HG03520 (cell line): ENCODE data around the gene CHST14.

Experiments used
- ATAC-seq: cut with Tn5 transposase; IDR thresholded peaks from one replicate; pipeline ENCODE4 v1.9.1; 2021; ENCODE audit warnings: mild to moderate bottlenecking, moderate library complexity; ENCODE audit not compliant: unreplicated experiment

Gene CHST14

DNA sequence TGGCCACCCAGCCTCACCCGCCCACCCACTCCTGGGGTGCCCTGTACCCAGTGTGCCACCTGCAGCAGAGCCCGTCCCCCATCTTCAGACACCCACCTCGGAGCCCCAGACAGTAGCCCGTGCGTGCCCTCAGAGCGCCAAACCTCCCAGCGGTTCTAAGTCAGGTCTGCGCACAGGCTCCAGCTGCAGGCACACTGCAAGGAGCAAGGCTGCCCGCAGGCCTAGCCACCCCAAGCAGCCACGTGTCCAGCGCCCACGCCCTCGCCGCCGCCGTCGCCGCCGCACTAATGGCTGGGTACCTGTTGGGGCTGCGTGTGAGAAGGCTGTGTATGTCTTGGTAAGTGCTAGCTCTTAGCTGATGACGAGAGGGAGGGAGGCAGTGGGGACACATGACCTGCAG lies 8.8 kb upstream of the CHST14 start:
- ATAC-seq, result no peak

DNA sequence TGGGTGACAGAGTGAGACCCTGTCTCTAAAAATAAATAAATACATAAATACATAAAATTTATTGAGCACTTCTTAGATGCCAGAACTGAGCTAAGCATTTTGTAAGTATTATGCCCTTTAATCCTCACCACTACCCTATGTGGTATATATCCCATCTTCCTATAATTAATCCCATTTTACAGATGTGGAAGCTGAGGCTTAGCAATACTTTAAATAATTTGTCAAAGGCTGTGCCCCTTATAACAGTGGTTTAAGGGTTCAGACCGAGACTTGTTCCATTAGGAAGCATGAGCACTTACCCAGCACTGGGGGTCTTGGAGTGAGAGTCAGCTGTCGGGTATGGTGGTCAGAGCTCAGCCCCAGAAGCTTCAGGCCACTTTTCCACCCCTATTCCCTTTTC lies 7.5 kb upstream of the CHST14 start:
- no peak for ATAC-seq

DNA sequence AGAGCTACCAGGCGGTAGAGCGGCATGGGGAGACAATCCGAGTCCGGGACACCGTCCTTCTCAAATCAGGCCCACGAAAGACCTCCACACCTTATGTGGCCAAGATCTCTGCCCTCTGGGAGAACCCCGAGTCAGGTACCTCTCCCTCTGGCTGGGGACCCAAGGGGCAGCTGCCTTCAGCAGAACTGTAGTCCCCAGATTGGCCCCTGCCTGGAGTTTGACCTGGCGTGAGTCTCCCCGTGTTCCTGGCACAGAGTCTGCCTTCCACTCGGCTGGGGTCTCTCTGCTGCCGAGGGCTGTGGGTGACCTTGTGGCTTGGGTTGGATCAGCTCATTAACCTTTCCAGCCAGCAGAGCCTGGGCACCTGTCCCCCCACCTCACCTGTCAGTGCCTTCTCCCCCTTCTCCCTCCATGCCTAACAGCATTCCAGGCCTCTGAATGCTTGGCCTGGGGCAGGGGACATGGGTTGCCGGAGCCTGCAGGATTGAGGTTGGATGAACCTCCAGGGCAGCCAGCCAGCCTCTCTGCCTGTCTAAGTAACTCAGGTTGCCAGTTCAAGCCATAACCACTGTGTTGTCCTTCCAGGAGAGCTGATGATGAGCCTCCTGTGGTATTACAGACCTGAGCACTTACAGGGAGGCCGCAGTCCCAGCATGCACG lies 6.8 kb upstream of the CHST14 start:
- ATAC-seq, result no peak

DNA sequence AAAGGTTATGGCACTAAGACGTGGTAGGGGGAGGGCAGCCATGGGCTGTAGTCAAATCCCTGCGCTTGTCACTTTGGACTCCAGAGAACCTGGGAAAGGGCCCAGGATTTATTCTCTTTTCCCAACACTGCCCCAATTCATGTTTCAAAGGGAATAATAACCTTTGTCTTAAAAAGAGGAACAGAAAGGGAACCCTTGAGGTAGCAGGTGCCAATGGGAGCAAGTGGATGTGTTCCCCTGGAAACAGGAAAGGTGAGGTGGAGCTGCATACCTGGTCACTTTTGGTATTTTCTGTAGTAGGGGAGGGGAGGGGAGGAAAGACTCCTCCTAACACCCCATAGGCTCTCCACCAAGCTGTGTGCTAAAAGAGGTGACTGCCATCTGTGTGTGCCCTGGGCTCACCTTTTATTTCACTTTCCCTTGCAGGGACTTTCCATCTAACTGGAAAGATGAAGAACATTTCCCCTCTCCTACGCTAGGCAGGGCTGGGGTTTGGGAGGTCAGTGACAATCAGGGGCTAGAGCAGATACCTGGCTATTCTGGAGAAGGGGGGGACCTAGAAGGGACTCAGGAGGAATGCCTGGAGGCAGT lies 6.1 kb upstream of the CHST14 start:
- no peak for ATAC-seq

DNA sequence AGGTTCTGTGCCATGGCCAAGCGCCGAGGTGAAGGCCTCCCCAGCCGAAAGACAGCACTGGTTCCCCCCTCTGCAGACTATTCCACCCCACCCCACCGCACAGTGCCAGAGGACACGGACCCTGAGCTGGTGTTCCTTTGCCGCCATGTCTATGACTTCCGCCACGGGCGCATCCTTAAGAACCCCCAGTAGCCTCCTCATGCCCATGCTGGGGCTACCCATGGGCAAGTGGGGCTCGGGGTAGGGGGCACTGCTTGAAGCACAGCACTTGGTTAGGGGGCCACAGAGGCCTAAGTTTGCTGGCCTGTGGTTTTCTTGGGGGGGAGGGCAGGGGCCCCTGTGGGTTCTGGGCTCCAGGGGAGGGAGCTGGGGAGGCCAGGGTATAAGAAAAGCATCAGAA lies 4.8 kb upstream of the CHST14 start:
- no peak for ATAC-seq

DNA sequence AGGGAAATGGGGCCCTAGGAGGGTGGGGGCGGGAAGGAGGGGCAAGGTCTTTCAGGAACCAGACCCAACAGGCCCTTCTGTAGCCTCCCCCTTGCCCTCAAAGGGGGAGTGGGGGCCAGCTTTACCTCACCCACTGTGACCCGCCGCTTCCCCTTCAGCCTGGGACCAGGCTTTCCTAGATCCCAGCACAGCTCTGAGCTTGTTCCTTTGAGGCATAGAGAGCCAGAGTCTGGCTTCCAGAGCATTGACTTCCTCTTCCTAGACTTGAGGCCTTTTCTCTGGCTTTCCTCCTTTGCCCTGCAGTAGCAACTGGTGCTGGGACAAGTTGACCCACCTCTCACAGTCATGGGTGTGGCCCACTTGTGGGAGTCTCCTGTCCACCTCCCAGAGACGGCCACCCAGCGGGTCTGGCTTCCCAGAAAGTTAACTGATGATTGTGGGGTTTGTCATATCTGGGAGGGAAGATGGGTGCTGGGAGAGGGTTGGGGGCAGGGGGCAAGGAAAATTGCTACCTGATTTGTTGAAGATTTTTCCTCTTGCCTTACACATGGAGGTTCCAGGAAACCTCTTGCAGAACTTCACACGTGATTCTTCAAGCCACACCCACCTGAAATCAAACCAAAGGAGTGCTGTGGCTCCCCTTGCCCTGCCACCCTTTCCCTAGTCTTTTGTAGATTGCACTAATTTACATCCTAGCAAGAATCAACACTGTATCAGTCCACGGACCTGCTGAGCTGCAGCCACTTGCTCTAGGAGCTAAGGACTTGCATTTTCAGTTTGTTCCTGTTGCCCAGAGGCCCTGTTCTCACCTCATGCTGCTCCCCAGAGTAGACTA lies 4.1 kb upstream of the CHST14 start:
- no peak for ATAC-seq

DNA sequence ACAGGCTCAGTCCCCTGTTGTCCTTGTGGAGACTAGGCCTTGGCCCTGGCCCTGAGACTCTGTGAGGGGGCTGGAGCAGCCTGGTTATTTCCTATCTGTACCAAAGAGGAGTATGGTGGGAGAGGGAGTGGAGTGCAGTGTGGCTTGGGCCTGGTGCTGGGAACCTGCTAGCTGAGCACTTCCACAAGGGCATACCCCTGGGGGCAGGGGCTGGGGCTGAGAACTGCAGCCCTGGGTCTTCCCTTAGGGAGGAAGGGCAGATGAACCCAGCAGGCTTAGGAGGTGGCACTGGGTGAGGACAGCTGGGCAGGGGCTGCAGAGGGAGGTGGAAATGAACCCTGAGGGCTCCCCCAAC lies 3.5 kb upstream of the CHST14 start:
- no peak for ATAC-seq

DNA sequence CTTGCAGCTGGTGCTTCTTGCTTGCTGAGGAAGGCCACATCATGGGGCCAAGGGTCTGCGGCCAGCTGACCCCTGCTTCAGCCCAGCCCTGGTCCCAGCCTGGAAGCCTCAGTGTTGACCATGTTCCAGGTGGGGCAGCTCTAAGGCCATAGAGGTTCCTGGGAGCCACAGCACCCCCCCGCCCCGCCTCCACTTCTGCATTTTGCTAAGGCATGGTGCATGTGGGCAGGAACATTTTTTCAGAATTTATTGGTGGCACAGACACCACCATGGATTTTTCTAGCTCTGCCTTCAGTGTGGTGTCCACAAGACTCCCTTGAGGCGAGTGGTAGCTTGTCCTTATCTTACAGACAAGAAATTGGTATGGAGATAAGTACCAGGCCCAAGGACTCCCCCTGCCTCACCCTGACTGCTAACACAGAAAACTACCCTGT lies 1.9 kb upstream of the CHST14 start:
- no peak for ATAC-seq

DNA sequence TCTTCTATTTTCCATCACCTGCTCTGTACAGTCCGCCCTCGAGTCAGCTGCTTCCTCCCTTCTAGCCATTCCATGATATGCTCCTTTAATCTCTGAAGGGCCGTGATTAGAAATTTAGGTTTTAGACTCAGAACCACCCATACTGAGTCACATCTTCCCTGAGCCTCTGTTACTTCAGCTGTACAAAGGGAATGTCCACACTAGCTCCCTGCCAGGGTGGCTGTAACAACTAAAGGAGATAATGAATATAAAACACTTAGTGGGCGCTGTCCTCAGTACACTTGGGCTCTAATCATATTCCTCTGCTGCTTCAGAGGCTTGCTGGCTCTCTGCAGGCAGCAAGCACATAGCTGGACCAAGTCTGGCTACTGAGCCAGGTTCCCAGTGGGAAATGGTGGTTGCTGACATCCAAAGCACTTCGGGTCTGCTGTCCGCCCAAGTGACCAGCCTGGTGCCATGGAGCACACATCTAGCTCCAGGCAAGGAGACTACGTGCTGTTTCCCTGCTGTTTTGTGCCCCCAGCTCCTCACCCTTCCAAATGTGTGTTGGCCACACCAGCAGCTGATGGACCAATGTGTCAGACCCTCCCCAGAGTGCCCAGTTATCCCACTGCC lies 901 bp upstream of the CHST14 start:
- ATAC-seq, result no peak

DNA sequence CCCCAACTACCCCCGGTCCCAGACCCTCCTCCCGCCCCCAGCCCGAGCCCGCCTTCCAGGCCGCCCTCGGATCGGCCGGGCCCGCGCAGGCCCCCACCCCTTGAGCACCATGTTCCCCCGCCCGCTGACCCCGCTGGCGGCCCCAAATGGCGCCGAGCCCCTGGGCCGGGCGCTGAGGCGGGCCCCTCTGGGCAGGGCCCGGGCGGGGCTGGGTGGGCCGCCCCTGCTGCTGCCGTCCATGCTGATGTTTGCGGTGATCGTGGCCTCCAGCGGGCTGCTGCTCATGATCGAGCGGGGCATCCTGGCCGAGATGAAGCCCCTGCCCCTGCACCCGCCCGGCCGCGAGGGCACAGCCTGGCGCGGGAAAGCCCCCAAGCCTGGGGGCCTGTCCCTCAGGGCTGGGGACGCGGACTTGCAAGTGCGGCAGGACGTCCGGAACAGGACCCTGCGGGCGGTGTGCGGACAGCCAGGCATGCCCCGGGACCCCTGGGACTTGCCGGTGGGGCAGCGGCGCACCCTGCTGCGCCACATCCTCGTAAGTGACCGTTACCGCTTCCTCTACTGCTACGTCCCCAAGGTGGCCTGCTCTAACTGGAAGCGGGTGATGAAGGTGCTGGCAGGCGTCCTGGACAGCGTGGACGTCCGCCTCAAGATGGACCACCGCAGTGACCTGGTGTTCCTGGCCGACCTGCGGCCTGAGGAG lies 472 bp downstream of the CHST14 start:
- ATAC-seq, result no peak

DNA sequence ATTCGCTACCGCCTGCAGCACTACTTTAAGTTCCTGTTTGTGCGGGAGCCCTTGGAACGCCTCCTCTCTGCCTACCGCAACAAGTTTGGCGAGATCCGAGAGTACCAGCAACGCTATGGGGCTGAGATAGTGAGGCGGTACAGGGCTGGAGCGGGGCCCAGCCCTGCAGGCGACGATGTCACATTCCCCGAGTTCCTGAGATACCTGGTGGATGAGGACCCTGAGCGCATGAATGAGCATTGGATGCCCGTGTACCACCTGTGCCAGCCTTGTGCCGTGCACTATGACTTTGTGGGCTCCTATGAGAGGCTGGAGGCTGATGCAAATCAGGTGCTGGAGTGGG lies 995 bp downstream of the CHST14 start:
- no peak for ATAC-seq

DNA sequence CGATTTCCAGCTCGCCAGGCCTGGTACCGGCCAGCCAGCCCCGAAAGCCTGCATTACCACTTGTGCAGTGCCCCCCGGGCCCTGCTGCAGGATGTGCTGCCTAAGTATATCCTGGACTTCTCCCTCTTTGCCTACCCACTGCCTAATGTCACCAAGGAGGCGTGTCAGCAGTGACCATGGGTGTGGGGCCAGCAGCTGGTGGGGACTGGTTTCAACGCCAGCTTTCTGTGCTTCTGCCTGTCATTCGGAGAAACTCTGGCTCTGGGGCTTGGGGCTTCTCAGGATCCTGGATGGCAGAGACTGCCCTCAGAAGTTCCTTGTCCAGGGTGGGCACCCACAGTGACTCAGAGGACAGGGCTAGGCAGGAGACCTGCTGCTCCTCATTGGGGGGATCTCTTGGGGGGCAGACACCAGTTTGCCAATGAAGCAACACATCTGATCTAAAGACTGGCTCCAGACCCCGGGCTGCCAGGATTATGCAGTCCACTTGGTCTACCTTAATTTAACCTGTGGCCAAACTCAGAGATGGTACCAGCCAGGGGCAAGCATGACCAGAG lies 1.5 kb downstream of the CHST14 start:
- no peak for ATAC-seq

DNA sequence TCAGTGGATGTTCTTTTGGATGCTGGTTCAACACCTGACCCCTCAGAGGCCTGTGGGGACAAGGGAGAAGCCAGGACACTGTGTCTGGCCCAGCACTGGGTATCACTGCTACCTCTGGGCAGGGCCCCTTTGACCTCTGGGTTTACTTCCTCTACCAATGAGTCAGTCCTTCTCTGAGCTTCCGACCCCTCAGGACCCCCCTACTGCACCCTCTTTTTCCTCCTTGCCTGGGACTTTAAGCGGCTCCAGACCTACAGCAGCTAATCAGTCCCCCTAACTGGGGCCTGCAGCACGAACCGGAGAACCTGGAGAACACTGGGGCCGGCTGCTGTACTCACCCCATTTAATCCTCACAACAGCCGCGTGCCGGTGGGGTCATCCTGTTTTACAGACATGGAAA lies 3.8 kb downstream of the CHST14 start:
- ATAC-seq, result no peak

DNA sequence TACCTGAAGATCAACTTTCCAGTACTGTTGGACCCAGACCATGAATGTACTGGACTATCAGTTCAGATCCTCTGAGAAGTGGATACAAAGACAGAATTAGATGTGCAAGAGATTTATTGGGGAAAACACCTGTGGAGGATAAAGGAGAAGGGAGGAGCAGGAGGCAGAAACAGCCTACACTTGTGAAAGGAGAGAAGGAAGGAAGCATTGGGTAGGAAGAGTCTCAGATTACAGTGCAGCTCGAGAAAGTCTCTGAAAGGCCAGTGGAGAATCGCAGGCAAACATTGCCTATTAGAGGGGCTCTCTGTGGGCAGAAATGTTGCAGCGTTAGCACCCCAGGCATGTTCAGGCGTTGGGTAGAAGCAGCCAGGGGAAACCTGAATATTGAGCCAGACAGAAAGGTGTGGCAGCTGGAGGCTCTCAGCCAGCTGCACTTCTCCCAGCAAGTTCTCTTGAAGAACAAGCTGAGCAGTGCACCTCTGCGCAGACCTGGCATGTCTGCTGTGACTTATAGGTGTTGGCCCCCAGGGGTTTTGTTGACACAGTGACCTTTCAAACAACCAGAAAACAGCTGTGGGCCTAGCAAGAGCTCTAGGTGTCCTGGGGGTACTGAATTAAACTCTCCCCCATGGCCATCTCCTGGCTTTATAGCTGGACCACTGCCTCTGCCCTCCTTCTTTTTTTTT lies 7.0 kb downstream of the CHST14 start:
- ATAC-seq, result no peak

DNA sequence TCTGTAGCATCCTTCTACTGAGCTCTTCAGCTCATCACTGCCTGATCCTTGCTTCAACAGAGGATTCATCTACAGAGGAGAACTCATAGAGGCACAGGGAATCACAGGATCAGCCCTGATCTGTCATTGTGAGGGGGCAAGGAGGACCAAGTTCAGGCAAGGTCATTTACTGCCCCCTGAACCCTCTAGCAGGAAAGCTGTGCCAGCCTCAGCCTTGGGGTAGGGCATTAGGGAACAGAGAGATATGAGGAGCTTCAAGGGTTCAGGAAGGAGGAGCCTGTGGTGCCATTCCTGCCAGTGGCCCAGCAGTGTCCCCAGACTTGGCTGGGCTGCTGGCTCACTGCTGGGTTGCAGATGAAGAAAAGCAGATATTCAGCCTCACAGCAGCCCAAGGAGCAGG lies 8.2 kb downstream of the CHST14 start:
- no peak for ATAC-seq

DNA sequence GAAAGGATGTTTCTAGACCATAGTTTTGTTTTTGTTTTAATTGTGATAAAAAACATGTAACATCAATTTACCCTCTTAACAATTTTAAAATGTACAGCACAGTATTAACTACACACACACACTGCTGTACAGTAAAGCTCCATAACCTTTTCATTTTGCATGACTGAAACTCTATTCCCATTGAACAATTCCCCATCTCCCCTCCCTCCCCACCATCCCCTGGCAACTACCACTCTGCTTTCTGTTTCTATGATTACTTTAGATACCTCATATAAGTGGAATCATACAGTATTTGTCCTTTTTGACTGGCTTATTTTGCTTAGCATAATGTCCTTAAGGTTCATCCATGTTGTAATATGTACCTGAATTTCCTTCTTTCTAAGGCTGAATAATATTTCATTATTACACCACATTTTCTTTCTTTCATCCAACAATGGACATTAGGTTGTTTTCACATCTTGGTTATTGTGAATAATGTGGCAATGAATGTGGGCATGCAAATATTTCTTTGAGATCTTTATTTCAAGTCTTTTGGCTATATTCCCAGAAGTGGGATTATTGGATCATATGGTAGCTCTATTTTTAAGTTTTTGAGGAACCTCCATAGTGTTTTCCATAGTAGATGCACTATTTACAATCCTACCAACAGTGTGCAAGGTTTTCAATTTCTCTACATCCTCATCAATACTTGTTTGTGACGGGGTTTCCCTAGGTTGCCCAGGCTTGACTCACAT lies 10.7 kb downstream of the CHST14 start:
- ATAC-seq, result no peak

DNA sequence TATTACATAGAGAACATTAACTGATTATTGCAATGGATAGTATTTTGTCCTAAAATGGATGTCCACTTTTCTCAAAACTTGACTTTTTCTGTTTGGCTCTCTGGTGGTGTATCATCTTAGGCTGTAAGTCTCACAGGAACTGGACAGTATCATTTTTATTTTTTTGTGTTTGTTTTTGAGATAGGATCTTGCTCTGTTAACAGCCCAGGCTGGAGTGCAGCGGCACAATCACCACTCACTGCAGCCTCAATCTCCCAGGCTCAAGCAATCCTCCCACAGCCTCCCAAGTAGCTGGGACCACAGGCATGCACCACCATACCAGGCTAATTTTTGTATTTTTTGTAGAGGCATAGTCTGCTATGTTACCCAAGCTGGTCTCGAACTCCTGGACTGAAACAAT lies 13.1 kb downstream of the CHST14 start:
- ATAC-seq, result no peak

DNA sequence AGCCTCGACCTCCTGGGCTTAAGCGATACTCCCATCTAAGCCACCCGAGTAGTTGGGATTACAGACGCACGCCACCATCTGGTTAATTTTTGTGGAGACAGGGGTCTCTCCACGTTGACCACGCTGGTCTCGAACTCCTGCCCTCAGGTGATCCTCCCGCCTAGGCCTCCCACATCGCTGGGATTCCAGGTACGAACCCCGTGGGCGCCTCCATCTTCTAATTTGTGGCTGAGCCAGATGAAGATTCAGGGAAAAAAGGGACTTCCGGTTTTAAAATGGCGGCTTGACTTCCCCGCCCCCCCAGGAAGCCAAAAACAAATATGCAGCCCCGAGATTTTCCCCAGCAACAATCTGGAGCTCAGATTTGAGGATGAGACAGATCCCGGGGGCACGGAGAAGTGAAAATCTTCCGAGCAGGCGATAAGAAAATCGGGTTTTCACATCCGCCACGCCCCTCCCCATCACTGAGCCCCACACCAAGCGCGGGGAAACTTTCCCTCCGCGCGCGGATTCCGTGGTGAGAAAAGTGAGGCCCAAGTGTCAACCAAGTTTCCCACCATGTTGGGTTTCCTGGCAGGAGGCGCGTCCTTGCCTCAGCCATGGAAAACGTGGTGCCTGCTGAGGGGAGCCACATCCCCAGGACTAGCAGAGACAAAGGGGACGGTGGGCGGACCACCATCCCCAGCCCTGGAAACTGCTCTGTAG lies 15.4 kb downstream of the CHST14 start:
- no peak for ATAC-seq
